NCI-H1417 treated with DMSO at 0.1 percent for 48 hours (cell line): ENCODE results near the gene PLSCR1.

Experiments
- DNase-seq: peaks from one replicate; lab custom pipeline; 2025; lab: John Stamatoyannopoulos, UW

The PLSCR1 gene

GRCh38 chr3:146544002-146544928 is at the start of gene PLSCR1:
Gene PLSCR1, minus strand, starts transcription at chr3:146544607. Its CDS starts 8,055 bp downstream, at chr3:146536552.
- DNase-seq, result peak; percentile 73

- DNase-seq, result no peak
Measured at GRCh38 chr3:146593776-146594175, 49.4 kb upstream of the PLSCR1 start.

- DNase-seq, result no peak
Measured at GRCh38 chr3:146590521-146590920, 46.1 kb upstream of the PLSCR1 start.

- no peak for DNase-seq
Measured at GRCh38 chr3:146589899-146590508, 45.6 kb upstream of the PLSCR1 start.

GRCh38 chr3:146585156-146585555 is 40.7 kb upstream of the PLSCR1 start:
- no peak for DNase-seq

- DNase-seq, result no peak
Measured at GRCh38 chr3:146581951-146582467, 37.6 kb upstream of the PLSCR1 start.

- DNase-seq, result no peak
Measured at GRCh38 chr3:146581080-146581601, 36.7 kb upstream of the PLSCR1 start.

GRCh38 chr3:146577662-146578061 is 33.3 kb upstream of the PLSCR1 start:
- DNase-seq, result no peak

GRCh38 chr3:146575636-146576035 is 31.2 kb upstream of the PLSCR1 start:
- DNase-seq, result no peak

- DNase-seq, result no peak
Measured at GRCh38 chr3:146574173-146574572, 29.8 kb upstream of the PLSCR1 start.

- no peak for DNase-seq
Measured at GRCh38 chr3:146569314-146569713, 24.9 kb upstream of the PLSCR1 start.

GRCh38 chr3:146566138-146566537 is 21.7 kb upstream of the PLSCR1 start:
- no peak for DNase-seq

GRCh38 chr3:146561879-146562278 is 17.5 kb upstream of the PLSCR1 start:
- DNase-seq, result no peak

- no peak for DNase-seq
Measured at GRCh38 chr3:146561463-146561862, 17.1 kb upstream of the PLSCR1 start.

GRCh38 chr3:146560678-146561077 is 16.3 kb upstream of the PLSCR1 start:
- DNase-seq, result no peak

GRCh38 chr3:146559388-146559787 is 15.0 kb upstream of the PLSCR1 start:
- DNase-seq, result no peak

GRCh38 chr3:146558781-146559180 is 14.4 kb upstream of the PLSCR1 start:
- DNase-seq, result no peak

GRCh38 chr3:146557745-146558144 is 13.3 kb upstream of the PLSCR1 start:
- no peak for DNase-seq

GRCh38 chr3:146555311-146555710 is 10.9 kb upstream of the PLSCR1 start:
- no peak for DNase-seq

GRCh38 chr3:146554151-146554760 is 9.8 kb upstream of the PLSCR1 start:
- no peak for DNase-seq

GRCh38 chr3:146550743-146551510 is 6.5 kb upstream of the PLSCR1 start:
- DNase-seq, result no peak
